Dendritic cell treated with granulocyte-macrophage colony-stimulating factor and Interleukin-4, amounts not matched to agents 40 ng/mL and 50 ng/mL, for 4 days (primary cell): ENCODE results near the gene EHD4.

Source experiments
- H3K27ac Mint-ChIP-seq: one replicate; pipeline ENCODE4 v1.8.0; 2022; ENCODE audit warnings: mild to moderate bottlenecking, mixed read lengths
- H3K27me3 Mint-ChIP-seq: one replicate; pipeline ENCODE4 v1.8.0; 2022; ENCODE audit warnings: mild to moderate bottlenecking, mixed read lengths
- H3K36me3 Mint-ChIP-seq: one replicate; pipeline ENCODE4 v1.8.0; 2022; ENCODE audit warnings: low read depth, mixed read lengths
- H3K4me1 Mint-ChIP-seq: one replicate; pipeline ENCODE4 v1.8.0; 2022; ENCODE audit warnings: low read depth, mixed read lengths
- H3K4me3 Mint-ChIP-seq: one replicate; pipeline ENCODE4 v1.8.0; 2022; ENCODE audit warnings: mild to moderate bottlenecking, moderate library complexity, mixed read lengths
- H3K9me3 Mint-ChIP-seq: one replicate; pipeline ENCODE4 v1.8.0; 2022; ENCODE audit warnings: mixed read lengths
- intact Hi-C: fragments of 100-400 bp; cut with micrococcal nuclease; formaldehyde crosslinking; loops from one replicate; pipeline ENCODE4 v1.15.0; 2022

Gene EHD4

GRCh38 chr15:41876689-41877088 lies 95.7 kb downstream of the EHD4 start:
- H3K27ac Mint-ChIP-seq: no peak overlapping the region
- no peak overlapping the region for H3K4me3 Mint-ChIP-seq
- intact Hi-C loops: no loop called here
- peaks cover 30% of the 10 kb centered on the region for H3K27me3 Mint-ChIP-seq
- peaks cover 6% of the 10 kb centered on the region for H3K4me1 Mint-ChIP-seq
- no peaks in the 10 kb centered on the region for H3K9me3 Mint-ChIP-seq
- H3K36me3 Mint-ChIP-seq: peaks cover 22% of the 10 kb centered on the region

GRCh38 chr15:41876007-41876406 lies 96.3 kb downstream of the EHD4 start:
- Mint-ChIP-seq H3K4me3 (no peak overlapping the region), H3K9me3 (no peaks in the 10 kb centered on the region), H3K4me1 (no peaks in the 10 kb centered on the region), H3K27me3 (peaks cover 23% of the 10 kb centered on the region), H3K36me3 (peaks cover 16% of the 10 kb centered on the region), H3K27ac (no peak overlapping the region)
- intact Hi-C loops: no loop called here

- Mint-ChIP-seq H3K27me3 (peaks cover 12% of the 10 kb centered on the region), H3K27ac (no peak overlapping the region), H3K4me3 (no peak overlapping the region), H3K36me3 (peaks cover 8% of the 10 kb centered on the region), H3K4me1 (no peaks in the 10 kb centered on the region), H3K9me3 (no peaks in the 10 kb centered on the region)
- intact Hi-C loops: no loop called here
Observed at GRCh38 chr15:41874736-41875135, 97.6 kb downstream of the EHD4 start.

GRCh38 chr15:41873711-41874110 lies 98.6 kb downstream of the EHD4 start:
- Mint-ChIP-seq H3K27me3 (peaks cover 5% of the 10 kb centered on the region), H3K36me3 (no peaks in the 10 kb centered on the region), H3K4me1 (no peaks in the 10 kb centered on the region), H3K9me3 (no peaks in the 10 kb centered on the region), H3K4me3 (no peak overlapping the region), H3K27ac (no peak overlapping the region)
- intact Hi-C loops: no loop called here

GRCh38 chr15:41872166-41872747 lies 100.1 kb downstream of the EHD4 start:
- H3K36me3 Mint-ChIP-seq: no peaks in the 10 kb centered on the region
- intact Hi-C loops: no loop called here
- no peak overlapping the region for H3K4me3 Mint-ChIP-seq
- no peaks in the 10 kb centered on the region for H3K4me1 Mint-ChIP-seq
- H3K27me3 Mint-ChIP-seq: peaks cover 5% of the 10 kb centered on the region
- no peak overlapping the region for H3K27ac Mint-ChIP-seq
- no peaks in the 10 kb centered on the region for H3K9me3 Mint-ChIP-seq

GRCh38 chr15:41871175-41871905 lies 101.0 kb downstream of the EHD4 start:
- H3K4me1 Mint-ChIP-seq: no peaks in the 10 kb centered on the region
- H3K4me3 Mint-ChIP-seq: no peak overlapping the region
- H3K9me3 Mint-ChIP-seq: no peaks in the 10 kb centered on the region
- peaks cover 5% of the 10 kb centered on the region for H3K27me3 Mint-ChIP-seq
- no peaks in the 10 kb centered on the region for H3K36me3 Mint-ChIP-seq
- intact Hi-C loops: no loop called here
- H3K27ac Mint-ChIP-seq: no peak overlapping the region

- Mint-ChIP-seq H3K9me3 (no peaks in the 10 kb centered on the region), H3K27me3 (peaks cover 5% of the 10 kb centered on the region), H3K27ac (no peak overlapping the region), H3K4me3 (no peak overlapping the region), H3K4me1 (no peaks in the 10 kb centered on the region), H3K36me3 (no peaks in the 10 kb centered on the region)
- intact Hi-C loops: no loop called here
Observed at GRCh38 chr15:41870689-41871081, 101.7 kb downstream of the EHD4 start.

- H3K4me1 Mint-ChIP-seq: no peaks in the 10 kb centered on the region
- H3K9me3 Mint-ChIP-seq: no peaks in the 10 kb centered on the region
- no peak overlapping the region for H3K4me3 Mint-ChIP-seq
- H3K36me3 Mint-ChIP-seq: no peaks in the 10 kb centered on the region
- no peak overlapping the region for H3K27ac Mint-ChIP-seq
- H3K27me3 Mint-ChIP-seq: peaks cover 5% of the 10 kb centered on the region
- intact Hi-C loops: no loop called here
Observed at GRCh38 chr15:41869770-41870688, 102.3 kb downstream of the EHD4 start.

GRCh38 chr15:41868321-41868720 lies 104.0 kb downstream of the EHD4 start:
- Mint-ChIP-seq H3K9me3 (no peaks in the 10 kb centered on the region), H3K27ac (no peak overlapping the region), H3K36me3 (peaks cover 8% of the 10 kb centered on the region), H3K27me3 (peaks cover 4% of the 10 kb centered on the region), H3K4me1 (no peaks in the 10 kb centered on the region), H3K4me3 (no peak overlapping the region)
- intact Hi-C loops: no loop called here

- Mint-ChIP-seq H3K4me1 (no peaks in the 10 kb centered on the region), H3K36me3 (peaks cover 8% of the 10 kb centered on the region), H3K4me3 (no peak overlapping the region), H3K9me3 (no peaks in the 10 kb centered on the region), H3K27ac (no peak overlapping the region), H3K27me3 (no peaks in the 10 kb centered on the region)
- intact Hi-C loops: no loop called here
Observed at GRCh38 chr15:41866872-41867579, 105.3 kb downstream of the EHD4 start.

GRCh38 chr15:41866263-41866703 lies 106.1 kb downstream of the EHD4 start:
- intact Hi-C loops: no loop called here
- Mint-ChIP-seq H3K27ac (no peak overlapping the region), H3K4me3 (no peak overlapping the region), H3K4me1 (no peaks in the 10 kb centered on the region), H3K36me3 (peaks cover 8% of the 10 kb centered on the region), H3K27me3 (no peaks in the 10 kb centered on the region), H3K9me3 (no peaks in the 10 kb centered on the region)

GRCh38 chr15:41865490-41866055 lies 106.8 kb downstream of the EHD4 start:
- no peak overlapping the region for H3K27ac Mint-ChIP-seq
- peaks cover 8% of the 10 kb centered on the region for H3K36me3 Mint-ChIP-seq
- intact Hi-C loops: no loop called here
- peaks cover 4% of the 10 kb centered on the region for H3K4me1 Mint-ChIP-seq
- no peak overlapping the region for H3K4me3 Mint-ChIP-seq
- peaks cover 2% of the 10 kb centered on the region for H3K27me3 Mint-ChIP-seq
- no peaks in the 10 kb centered on the region for H3K9me3 Mint-ChIP-seq

- intact Hi-C loops: no loop called here
- no peaks in the 10 kb centered on the region for H3K9me3 Mint-ChIP-seq
Observed at GRCh38 chr15:41862515-41863116, 109.7 kb downstream of the EHD4 start.

More at GRCh38 chr15:41862515-41863116, 109.7 kb downstream of the EHD4 start:
- no peak overlapping the region for H3K27ac Mint-ChIP-seq
- H3K4me3 Mint-ChIP-seq: no peak overlapping the region
- peaks cover 12% of the 10 kb centered on the region for H3K4me1 Mint-ChIP-seq
- H3K27me3 Mint-ChIP-seq: peaks cover 2% of the 10 kb centered on the region
- H3K36me3 Mint-ChIP-seq: peaks cover 8% of the 10 kb centered on the region
